GM12875 (cell line): ENCODE results near the gene SMAD3.

Source experiments
- H3K4me3 ChIP-seq: one replicate; pipeline ENCODE4 v1.5.1; 2011; ENCODE audit warnings: low read depth, low read length, control low read depth
- CTCF ChIP-seq: IDR thresholded peaks from 2 replicates; pipeline ENCODE4 v1.5.1; 2011; ENCODE audit warnings: low read depth, mild to moderate bottlenecking, control low read depth, inconsistent platforms, low read length, moderate library complexity, borderline replicate concordance; ENCODE audit not compliant: insufficient read depth

Gene SMAD3

GRCh38 chr15:67156426-67156825, 91.0 kb downstream of the SMAD3 start:
- no peak overlapping the region for H3K4me3 ChIP-seq
- no peak for TF ChIP-seq CTCF

GRCh38 chr15:67156834-67157233, 91.4 kb downstream of the SMAD3 start:
- no peak for TF ChIP-seq CTCF
- no peak overlapping the region for H3K4me3 ChIP-seq

GRCh38 chr15:67157521-67158252, 92.3 kb downstream of the SMAD3 start:
- no peak for TF ChIP-seq CTCF
- H3K4me3 ChIP-seq: no peak overlapping the region

GRCh38 chr15:67158367-67158766, 93.0 kb downstream of the SMAD3 start:
- no peak overlapping the region for H3K4me3 ChIP-seq
- no peak for TF ChIP-seq CTCF

- TF ChIP-seq CTCF: no peak
- no peak overlapping the region for H3K4me3 ChIP-seq
These were observed 96.0 kb downstream of the SMAD3 start for GRCh38 chr15:67161412-67161811.

- no peak overlapping the region for H3K4me3 ChIP-seq
- TF ChIP-seq CTCF: no peak
These were observed 96.5 kb downstream of the SMAD3 start for GRCh38 chr15:67161881-67162280.

- H3K4me3 ChIP-seq: no peak overlapping the region
- TF ChIP-seq CTCF: no peak
These were observed 97.8 kb downstream of the SMAD3 start for GRCh38 chr15:67163180-67163579.
